ENCODE results near the gene TSPAN9. TPM values are rescaled to one million over a fixed set of nuclear protein-coding genes. Genes with fewer than 3 reads are reported as not detected.

Gene TSPAN9
- total RNA-seq, 2 donors from 2014 or later = 41.9 to 50.0 TPM

- H3K9me3 ChIP-seq = no peaks in the 10 kb centered on the region
- no peak for DNase-seq (ENCODE audit: low spot score)
- H3K4me3 ChIP-seq = no peak overlapping the region
- WGBS = 81% methylated on average over 13 of the region's 13 CpGs
- intact Hi-C loops (cut with DNase I) = no loop called here
- TF ChIP-seq POLR2A (IDR thresholded peaks at IDR 0.05) (no peak), POLR2AphosphoS5 (IDR thresholded peaks at IDR 0.05) (no peak), CTCF (IDR thresholded peaks at IDR 0.05) (no peak)
- H3K27me3 ChIP-seq (replicated peaks; ENCODE audit: insufficient read depth) = no peaks in the 10 kb centered on the region
- peaks cover 10% of the 10 kb centered on the region for H3K4me1 ChIP-seq (replicated peaks)
- no peaks in the 10 kb centered on the region for H3K36me3 ChIP-seq
- no peak overlapping the region for H3K27ac ChIP-seq
Observed at GRCh38 chr12:3313066-3313465, 235.9 kb downstream of the TSPAN9 start.

GRCh38 chr12:3313675-3314663, 236.8 kb downstream of the TSPAN9 start:
- no peaks in the 10 kb centered on the region for H3K36me3 ChIP-seq

GRCh38 chr12:3315201-3315661, 238.1 kb downstream of the TSPAN9 start:
- H3K27ac ChIP-seq = peak overlapping the region in 1 of 2 donors; percentile 12
- H3K36me3 ChIP-seq = no peaks in the 10 kb centered on the region
- H3K9me3 ChIP-seq = no peaks in the 10 kb centered on the region
- no peak overlapping the region for H3K4me3 ChIP-seq
- peak; percentile 88 for DNase-seq (ENCODE audit: low spot score)
- H3K4me1 ChIP-seq (replicated peaks) = peaks cover 10% of the 10 kb centered on the region
- peak; percentile 93 for TF ChIP-seq POLR2AphosphoS5 (IDR thresholded peaks at IDR 0.05)
- TF ChIP-seq CTCF (IDR thresholded peaks at IDR 0.05) = no peak
- 8% methylated on average over 11 of the region's 11 CpGs for WGBS
- H3K27me3 ChIP-seq (replicated peaks; ENCODE audit: insufficient read depth) = no peaks in the 10 kb centered on the region
- intact Hi-C loops (cut with DNase I) = no loop called here

More at GRCh38 chr12:3313675-3314663, 236.8 kb downstream of the TSPAN9 start:
- WGBS = 55% methylated on average over 12 of the region's 13 CpGs
- no peak for DNase-seq (ENCODE audit: low spot score)
- H3K4me3 ChIP-seq = no peak overlapping the region
- no peaks in the 10 kb centered on the region for H3K9me3 ChIP-seq
- no peak overlapping the region for H3K27ac ChIP-seq
- intact Hi-C loops (cut with DNase I) = no loop called here
- H3K4me1 ChIP-seq (replicated peaks) = peaks cover 10% of the 10 kb centered on the region
- no peaks in the 10 kb centered on the region for H3K27me3 ChIP-seq (replicated peaks; ENCODE audit: insufficient read depth)
- TF ChIP-seq POLR2A (IDR thresholded peaks at IDR 0.05) = no peak
- TF ChIP-seq CTCF (IDR thresholded peaks at IDR 0.05) = peak in 1 of 4 experiments; percentile 14
- no peak for TF ChIP-seq POLR2AphosphoS5 (IDR thresholded peaks at IDR 0.05)

GRCh38 chr12:3316776-3317480, 239.7 kb downstream of the TSPAN9 start:
- WGBS = 95% methylated on average over 12 of the region's 12 CpGs
- intact Hi-C loops (cut with DNase I) = no loop called here
- no peak for DNase-seq (ENCODE audit: low spot score)
- no peaks in the 10 kb centered on the region for H3K9me3 ChIP-seq
- H3K36me3 ChIP-seq = no peaks in the 10 kb centered on the region
- H3K4me1 ChIP-seq (replicated peaks) = peaks cover 10% of the 10 kb centered on the region
- H3K27ac ChIP-seq = no peak overlapping the region
- no peak overlapping the region for H3K4me3 ChIP-seq
- no peak for TF ChIP-seq CTCF (IDR thresholded peaks at IDR 0.05)
- TF ChIP-seq POLR2A (IDR thresholded peaks at IDR 0.05) = no peak
- no peak for TF ChIP-seq POLR2AphosphoS5 (IDR thresholded peaks at IDR 0.05)
- H3K27me3 ChIP-seq (replicated peaks; ENCODE audit: insufficient read depth) = no peaks in the 10 kb centered on the region
